GM12878 (cell line): ENCODE measurements around the gene CHAC2. TPM values are rescaled to one million over a fixed set of nuclear protein-coding genes. Genes with fewer than 3 reads are reported as not detected.

Experiments used
- ATAC-seq: fragments of 200-7000 bp; cut with Tn5 transposase; 3 replicates; pipeline ENCODE4 v1.9.1; 2020; ENCODE audit warnings: mild to moderate bottlenecking, moderate library complexity
- BruUV-seq: library from RNA; stranded (reverse); fragments of 400-500 nt; replicated peaks from 2 replicates; lab custom pipeline; 2021; lab: Mats Ljungman, UMichigan
- CTCF ChIA-PET: fragments of 300-600 bp; sonication (Branson Sonifier 250); formaldehyde crosslinking; extraction: SDS; loops from one replicate; lab custom pipeline; 2021; ENCODE audit warnings: inconsistent platforms; lab: Yijun Ruan, JAX
- POLR2A ChIA-PET: fragments of 350-600 bp; formaldehyde crosslinking; extraction: SDS; loops from one replicate; lab custom pipeline; 2021; ENCODE audit warnings: inconsistent platforms; lab: Charles Lee
- RAD21 ChIA-PET: fragments of 300-600 bp; sonication (Branson Sonifier 250); formaldehyde crosslinking; loops from one replicate; lab custom pipeline; 2023; ENCODE audit warnings: antibody characterized with exemption; ENCODE audit not compliant: unreplicated experiment; lab: Charles Lee
- SMC1A ChIA-PET: fragments of 300-600 bp; sonication (Branson Sonifier 250); formaldehyde crosslinking; loops from one replicate; lab custom pipeline; 2023; ENCODE audit not compliant: unreplicated experiment, uncharacterized antibody; lab: Charles Lee
- DNase-seq: peaks from one replicate; pipeline ENCODE4 v3.0.0-alpha.2; 2011; ENCODE audit warnings: low read depth, low spot score
- FAIRE-seq: peaks from 3 replicates; lab custom pipeline; 2011; peaks lifted over from hg19 to GRCh38; lab: Jason Lieb, UNC
- H2AFZ ChIP-seq: 2 replicates; pipeline ENCODE4 v1.6.0; 2011; ENCODE audit warnings: low read depth, low read length, control low read depth; ENCODE audit not compliant: control insufficient read depth
- H3K27ac ChIP-seq: 2 replicates; pipeline ENCODE4 v1.5.1; 2011; ENCODE audit warnings: control low read depth; ENCODE audit not compliant: control insufficient read depth, insufficient read depth
- H3K27me3 ChIP-seq, 2 experiments: replicated peaks in 1 of 2; 2 replicates each; pipeline versions ENCODE4 v1.6.0 to v1.6.1; 2011; ENCODE audit warnings: low read length in 1 of 2; ENCODE audit not compliant: control insufficient read depth in 2 of 2, insufficient read depth in 2 of 2
- H3K36me3 ChIP-seq, 2 experiments: 2 replicates each; pipeline ENCODE4 v1.5.1; 2011; ENCODE audit warnings: low read length in 1 of 2; ENCODE audit not compliant: control insufficient read depth in 2 of 2, insufficient read depth in 2 of 2
- H3K4me1 ChIP-seq: 2 replicates; pipeline ENCODE4 v1.6.1; 2011; ENCODE audit warnings: mild to moderate bottlenecking, low read length, moderate library complexity, mixed read lengths; ENCODE audit not compliant: control insufficient read depth, insufficient read depth
- H3K4me2 ChIP-seq: 2 replicates; pipeline ENCODE4 v1.6.0; 2011; ENCODE audit warnings: control low read depth; ENCODE audit not compliant: control insufficient read depth, insufficient read depth
- H3K4me3 ChIP-seq: fragments of 200-600 bp; sonication (generic); 2 replicates; pipeline ENCODE4 v1.5.1; 2016
- H3K79me2 ChIP-seq: 2 replicates; pipeline ENCODE4 v1.6.0; 2011; ENCODE audit warnings: low read length; ENCODE audit not compliant: control insufficient read depth, insufficient read depth
- H3K9ac ChIP-seq: 2 replicates; pipeline ENCODE4 v1.8.0; 2011; ENCODE audit warnings: low read length, control low read depth, mixed read lengths; ENCODE audit not compliant: control insufficient read depth, insufficient read depth
- H3K9me3 ChIP-seq: replicated peaks from 3 replicates; pipeline ENCODE4 v1.5.1; 2011; ENCODE audit warnings: mild to moderate bottlenecking, low read length; ENCODE audit not compliant: control insufficient read depth, insufficient read depth
- H4K20me1 ChIP-seq: 2 replicates; pipeline ENCODE4 v1.6.0; 2011; ENCODE audit not compliant: control insufficient read depth, insufficient read depth
- BRCA1 ChIP-seq: IDR thresholded peaks from 2 replicates; pipeline ENCODE4 v1.6.1; 2011; ENCODE audit warnings: low read depth, low read length, improper control_type of control experiment
- CREB1 ChIP-seq: IDR thresholded peaks from 2 replicates; pipeline ENCODE4 v1.6.1; 2012; ENCODE audit warnings: low read depth, mild to moderate bottlenecking, inconsistent platforms
- JUND ChIP-seq: IDR thresholded peaks from 2 replicates; pipeline ENCODE4 v1.6.1; 2012; ENCODE audit warnings: low read depth, mild to moderate bottlenecking, low read length, improper control_type of control experiment, moderate library complexity
- MEF2A ChIP-seq: IDR thresholded peaks from 2 replicates; pipeline ENCODE4 v1.6.1; 2011; ENCODE audit warnings: low read depth, mild to moderate bottlenecking, low read length, moderate library complexity; ENCODE audit not compliant: insufficient read depth
- SP1 ChIP-seq: IDR thresholded peaks from one replicate; pipeline ENCODE4 v1.6.1; 2011; ENCODE audit warnings: low read depth, low read length
- TARDBP ChIP-seq: IDR thresholded peaks from 2 replicates; pipeline ENCODE4 v1.6.1; 2016; ENCODE audit warnings: borderline replicate concordance
- USF1 ChIP-seq: IDR thresholded peaks from 2 replicates; pipeline ENCODE4 v1.6.1; 2011; ENCODE audit warnings: borderline replicate concordance, low read depth, mild to moderate bottlenecking, moderate library complexity, mixed read lengths, low read length; ENCODE audit not compliant: insufficient read depth; ENCODE audit errors: extremely low read length
- ZBTB4 ChIP-seq: fragments of 450-650 bp; formaldehyde crosslinking; IDR thresholded peaks from 2 replicates; pipeline ENCODE4 v1.4.0; 2022; ENCODE audit warnings: mild to moderate bottlenecking, moderate library complexity
- ZBTB40 ChIP-seq: fragments of 450-650 bp; IDR thresholded peaks from 2 replicates; pipeline ENCODE4 v1.6.1; 2016; ENCODE audit warnings: mild to moderate bottlenecking, moderate library complexity, borderline replicate concordance
- WGBS: methylation state at CpG from one replicate; pipeline ENCODE4 v1.1.6; 2016; ENCODE audit warnings: low lambda C conversion rate; ENCODE audit not compliant: insufficient replicate concordance, insufficient coverage; ENCODE audit errors: missing lambda C conversion rate; 5-methylcytosine and 5-hydroxymethylcytosine counted together
- in situ Hi-C: fragments of 300-500 bp; cut with MboI; formaldehyde crosslinking; loops from 9 replicates; pipeline ENCODE4 v1.14.3; 2018; ENCODE audit warnings: mixed read lengths
- intact Hi-C: fragments of 100-400 bp; cut with micrococcal nuclease; formaldehyde crosslinking; loops from one replicate; pipeline ENCODE4 v1.14.2; 2022; ENCODE audit not compliant: unreplicated experiment
- polyA plus RNA-seq, 11 experiments: library from polyadenylated mRNA; depleted of rRNA in 4 of 11; unstranded in 6 of 11; stranded (reverse) in 5 of 11; fragments of >200 nt; fragmentation: Nextera tagmentation in 4 of 11; fragmentation: Illumina TruSeq in 1 of 11; extraction: Ambion mirVana in 4 of 11; extraction: Trizol in 1 of 11; gene quantifications; 1 replicate in 1 of 11; 2 replicates in 10 of 11; pipeline versions ENCODE4 v1.2.1 to v1.2.3, GENCODE V29; 2011 to 2016; ENCODE audit warnings: inconsistent platforms in 2 of 11, missing spikeins in 2 of 11, low read depth in 1 of 11
- total RNA-seq, 4 experiments: library from RNA; depleted of rRNA in 3 of 4; stranded (reverse); fragments of >200 nt in 3 of 4; fragmentation: Illumina TruSeq in 1 of 4; extraction: Trizol in 1 of 4; gene quantifications; 2 replicates each; pipeline versions ENCODE4 v1.2.1 to v1.2.3, GENCODE V29; 2013 to 2021

CHAC2 gene
- total and polyA plus RNA-seq, 10 of the 15 experiments (the other 5 are each of a cell fraction or from before 2014, with no cell fraction given), result 11.0 to 67.6 (median 25.0) TPM

- CTCF ChIA-PET, result interaction anchor here (0.6 to 0.7 kb wide), 2 partner anchors 41 to 357 kb away, joined by 3 read pairs; no protein-coding TSS in a partner anchor
These were observed 41.9 kb upstream of the CHAC2 start for GRCh38 chr2:53725662-53726061.

More at GRCh38 chr2:53725662-53726061, 41.9 kb upstream of the CHAC2 start:
- no peak for DNase-seq
- H3K27ac ChIP-seq, result no peak overlapping the region
- H3K9me3 ChIP-seq, result no peaks in the 10 kb centered on the region
- no peak for ATAC-seq
- H3K4me3 ChIP-seq, result no peak overlapping the region
- TF ChIP-seq MEF2A (no peak), CREB1 (no peak), JUND (no peak), SP1 (no peak), USF1 (no peak), ZBTB4 (no peak), BRCA1 (no peak), TARDBP (no peak), ZBTB40 (no peak)
- intact Hi-C loops (no loop called here), in situ Hi-C loops (no loop called here)
- ChIA-PET RAD21 (no interaction called here), SMC1A (no interaction called here), POLR2A (no interaction called here)
- H3K36me3 ChIP-seq, result peaks cover 0 to 10% of the 10 kb centered on the region in 2 experiments; a peak in 3 of 4 replicates
- no peaks in the 10 kb centered on the region for H4K20me1 ChIP-seq
- H3K4me2 ChIP-seq, result no peak overlapping the region
- no peak for FAIRE-seq
- H2AFZ ChIP-seq, result no peak overlapping the region
- no peaks in the 10 kb centered on the region for H3K4me1 ChIP-seq
- no peak overlapping the region for H3K9ac ChIP-seq
- WGBS, result 82% methylated on average over 4 of the region's 4 CpGs
- no peaks in the 10 kb centered on the region for H3K79me2 ChIP-seq
- no TSS peak for BruUV-seq
- H3K27me3 ChIP-seq, result no peaks in the 10 kb centered on the region
